SK-N-MC (cell line): Measurements from ENCODE around the gene FES.
"Not testable (repeated sequence)": the region's sequence is repeated elsewhere in the genome, so short reads cannot be mapped to it uniquely, and the experiment has no call there.

Experiments
- DNase-seq: peaks from one replicate; pipeline ENCODE4 v3.0.0-alpha.2; 2011; ENCODE audit warnings: low read depth, low spot score
- H3K27ac ChIP-seq: fragments of 200-600 bp; sonication (generic); 2 replicates; pipeline ENCODE4 v1.5.1; 2016; ENCODE audit warnings: mixed run types
- H3K36me3 ChIP-seq: fragments of 200-600 bp; sonication (generic); 2 replicates; pipeline ENCODE4 v1.6.1; 2017; ENCODE audit warnings: antibody characterized with exemption, low read length, mixed read lengths; ENCODE audit not compliant: insufficient read depth
- H3K4me3 ChIP-seq: fragments of 200-600 bp; sonication (generic); 2 replicates; pipeline ENCODE4 v1.5.1; 2016
- H3K9ac ChIP-seq: fragments of 200-600 bp; sonication (generic); 2 replicates; pipeline ENCODE4 v1.8.0; 2017; ENCODE audit warnings: mixed run types, mixed read lengths; ENCODE audit not compliant: insufficient read length
- H3K9me3 ChIP-seq: fragments of 200-600 bp; sonication (generic); 2 replicates; pipeline ENCODE4 v1.6.1; 2017; ENCODE audit warnings: low read depth, mild to moderate bottlenecking, antibody characterized with exemption, low read length, moderate library complexity, mixed read lengths
- EZH2 ChIP-seq: fragments of 200-600 bp; sonication (generic); IDR thresholded peaks from one replicate; pipeline ENCODE4 v1.6.1; 2017; ENCODE audit warnings: antibody characterized with exemption
- FOXP2 ChIP-seq: optimal IDR thresholded peaks from 2 replicates; pipeline ENCODE3; 2011; ENCODE audit warnings: mild to moderate bottlenecking, moderate library complexity; ENCODE audit not compliant: insufficient read depth; ENCODE audit errors: extremely low read length, control extremely low read depth
- POLR2AphosphoS5 ChIP-seq: IDR thresholded peaks from 2 replicates; pipeline ENCODE4 v1.6.1; 2012; ENCODE audit warnings: mild to moderate bottlenecking, low read depth, low read length, borderline replicate concordance

FES gene

GRCh38 chr15:90840954-90841353 lies 43.4 kb upstream of the FES start:
- H3K9ac ChIP-seq, result no peak overlapping the region
- DNase-seq, result no peak
- no peak overlapping the region for H3K4me3 ChIP-seq
- H3K27ac ChIP-seq, result no peak overlapping the region
- H3K9me3 ChIP-seq, result no peaks in the 10 kb centered on the region
- H3K36me3 ChIP-seq, result no peaks in the 10 kb centered on the region
- TF ChIP-seq EZH2, result no peak
- no peak for TF ChIP-seq POLR2AphosphoS5
- no peak for TF ChIP-seq FOXP2

- Histone ChIP-seq H3K9me3 (no peaks in the 10 kb centered on the region), H3K27ac (no peak overlapping the region), H3K36me3 (no peaks in the 10 kb centered on the region), H3K4me3 (no peak overlapping the region), H3K9ac (no peak overlapping the region)
- no peak for DNase-seq
- no peak for TF ChIP-seq POLR2AphosphoS5
- TF ChIP-seq FOXP2, result no peak
- no peak for TF ChIP-seq EZH2
Observed at GRCh38 chr15:90844696-90845095, 39.6 kb upstream of the FES start.

- Histone ChIP-seq H3K27ac (no peak overlapping the region), H3K9ac (no peak overlapping the region), H3K9me3 (no peaks in the 10 kb centered on the region), H3K36me3 (no peaks in the 10 kb centered on the region), H3K4me3 (no peak overlapping the region)
- TF ChIP-seq EZH2 (no peak), FOXP2 (no peak)
- DNase-seq, result no peak
Observed at GRCh38 chr15:90845201-90845949, 38.9 kb upstream of the FES start.

GRCh38 chr15:90849424-90849823 lies 34.9 kb upstream of the FES start:
- not testable (repeated sequence) for H3K36me3 ChIP-seq, H3K9me3 ChIP-seq, H3K9ac ChIP-seq, H3K27ac ChIP-seq, DNase-seq, H3K4me3 ChIP-seq

- Histone ChIP-seq H3K9me3 (no peaks in the 10 kb centered on the region), H3K9ac (no peak overlapping the region), H3K4me3 (no peak overlapping the region), H3K36me3 (no peaks in the 10 kb centered on the region), H3K27ac (no peak overlapping the region)
- TF ChIP-seq FOXP2 (no peak), EZH2 (no peak), POLR2AphosphoS5 (no peak)
- DNase-seq, result no peak
Observed at GRCh38 chr15:90851114-90851513, 33.2 kb upstream of the FES start.

GRCh38 chr15:90851940-90852339 lies 32.4 kb upstream of the FES start:
- no peaks in the 10 kb centered on the region for H3K36me3 ChIP-seq
- H3K9ac ChIP-seq, result no peak overlapping the region
- H3K4me3 ChIP-seq, result no peak overlapping the region
- TF ChIP-seq POLR2AphosphoS5 (no peak), FOXP2 (no peak), EZH2 (no peak)
- DNase-seq, result no peak
- no peak overlapping the region for H3K27ac ChIP-seq
- H3K9me3 ChIP-seq, result no peaks in the 10 kb centered on the region

- no peak overlapping the region for H3K9ac ChIP-seq
Observed at GRCh38 chr15:90855139-90855538, 29.2 kb upstream of the FES start.

GRCh38 chr15:90857337-90857736 lies 27.0 kb upstream of the FES start:
- Histone ChIP-seq H3K27ac (no peak overlapping the region), H3K36me3 (no peaks in the 10 kb centered on the region)

More at GRCh38 chr15:90855139-90855538, 29.2 kb upstream of the FES start:
- TF ChIP-seq POLR2AphosphoS5 (no peak), FOXP2 (no peak), EZH2 (no peak)
- no peak overlapping the region for H3K27ac ChIP-seq
- DNase-seq, result no peak
- no peaks in the 10 kb centered on the region for H3K9me3 ChIP-seq
- no peak overlapping the region for H3K4me3 ChIP-seq
- no peaks in the 10 kb centered on the region for H3K36me3 ChIP-seq

GRCh38 chr15:90857883-90858443 lies 26.3 kb upstream of the FES start:
- Histone ChIP-seq H3K36me3 (no peaks in the 10 kb centered on the region), H3K9ac (no peak overlapping the region), H3K27ac (no peak overlapping the region), H3K4me3 (no peak overlapping the region), H3K9me3 (no peaks in the 10 kb centered on the region)
- TF ChIP-seq EZH2 (no peak), POLR2AphosphoS5 (no peak), FOXP2 (no peak)
- DNase-seq, result no peak

More at GRCh38 chr15:90857337-90857736, 27.0 kb upstream of the FES start:
- DNase-seq, result no peak
- Histone ChIP-seq H3K9me3 (no peaks in the 10 kb centered on the region), H3K9ac (no peak overlapping the region), H3K4me3 (no peak overlapping the region)
- TF ChIP-seq FOXP2, result no peak
- no peak for TF ChIP-seq POLR2AphosphoS5
- TF ChIP-seq EZH2, result no peak
